Hepatocyte (in vitro differentiated cells): Measurements from ENCODE around the gene P4HB.

Experiments
- CTCF ChIP-seq: fragments of 200-600 bp; sonication (generic); IDR thresholded peaks from 2 replicates; pipeline ENCODE4 v1.5.1; 2016; ENCODE audit warnings: antibody characterized with exemption, mild to moderate bottlenecking; ENCODE audit not compliant: poor library complexity
- EZH2 ChIP-seq: fragments of 200-600 bp; sonication (generic); IDR thresholded peaks from 2 replicates; pipeline ENCODE4 v1.6.1; 2016; ENCODE audit warnings: antibody characterized with exemption, mild to moderate bottlenecking, borderline replicate concordance
- EZH2phosphoT487 ChIP-seq: fragments of 200-600 bp; sonication (generic); IDR thresholded peaks from one replicate; pipeline ENCODE4 v1.6.1; 2018; ENCODE audit warnings: antibody characterized with exemption, mild to moderate bottlenecking, low read depth, moderate library complexity; ENCODE audit not compliant: unreplicated experiment, severe bottlenecking

- no peak for TF ChIP-seq CTCF
- no peak for TF ChIP-seq EZH2
- no peak for TF ChIP-seq EZH2phosphoT487
These were observed 53.1 kb downstream of the P4HB start for GRCh38 chr17:81807210-81807719.
